CD4-positive, alpha-beta T cell treated with Interleukin-4 for 1 hour (primary cell): ENCODE results near the gene LRRC37B.
"Not testable (repeated sequence)": the region's sequence is repeated elsewhere in the genome, so short reads cannot be mapped to it uniquely, and the experiment has no call there.

Source experiments
- DNase-seq, 2 donors: peaks; one replicate each; pipeline ENCODE4 v3.0.0-alpha.2; 2020 to 2022

The LRRC37B gene

GRCh38 chr17:32006957-32007462 lies at the start of gene LRRC37B:
Gene LRRC37B (plus strand): TSS chr17:32007383. CDS start chr17:32021393, 14,010 bp downstream.
- DNase-seq: peak; percentile 89 to 90

GRCh38 chr17:31964131-31964530 lies 43.1 kb upstream of the LRRC37B start:
- DNase-seq: not testable (repeated sequence)

GRCh38 chr17:31967648-31968047 lies 39.5 kb upstream of the LRRC37B start:
- no peak for DNase-seq

GRCh38 chr17:31970416-31970815 lies 36.8 kb upstream of the LRRC37B start:
- DNase-seq: not testable (repeated sequence)

DNA sequence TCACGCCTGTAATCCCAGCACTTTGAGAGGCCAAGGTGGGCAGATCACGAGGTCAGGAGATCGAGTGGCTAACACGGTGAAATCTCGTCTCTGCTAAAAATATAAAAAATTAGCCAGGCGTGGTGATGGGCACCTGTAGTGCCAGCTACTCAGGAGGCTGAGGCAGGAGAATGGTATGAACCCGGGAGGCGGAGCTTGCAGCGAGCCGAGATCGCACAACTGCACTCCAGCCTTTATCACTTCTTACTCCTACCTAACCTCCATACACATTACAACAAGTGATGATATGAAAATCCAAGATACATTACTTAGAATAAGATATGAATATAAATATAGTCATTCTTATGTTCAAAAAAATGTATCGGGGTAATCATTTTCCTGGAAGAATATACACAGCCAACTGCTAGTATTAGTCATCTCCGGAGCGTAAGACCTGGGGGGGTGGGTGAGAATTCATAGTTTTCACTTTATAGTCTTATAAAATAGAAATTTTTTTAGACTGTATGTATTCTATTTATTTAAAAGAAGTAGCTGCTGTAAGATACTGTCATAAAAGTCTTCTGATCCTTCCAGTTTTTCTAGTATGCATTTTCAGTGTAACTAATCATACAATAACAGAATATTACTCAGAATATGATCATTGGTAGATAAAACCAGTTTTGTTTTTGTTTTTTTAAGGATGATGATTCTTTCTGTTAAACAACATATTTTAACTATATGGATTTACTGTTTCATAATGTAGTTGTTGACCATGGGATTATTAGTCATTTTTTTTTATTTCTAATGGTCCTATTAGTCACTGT lies 32.7 kb upstream of the LRRC37B start:
- not testable (repeated sequence) for DNase-seq

- DNase-seq: not testable (repeated sequence)
Observed at GRCh38 chr17:31975391-31975790, 31.8 kb upstream of the LRRC37B start.

- DNase-seq: not testable (repeated sequence)
Observed at GRCh38 chr17:31991821-31992220, 15.4 kb upstream of the LRRC37B start.

DNA sequence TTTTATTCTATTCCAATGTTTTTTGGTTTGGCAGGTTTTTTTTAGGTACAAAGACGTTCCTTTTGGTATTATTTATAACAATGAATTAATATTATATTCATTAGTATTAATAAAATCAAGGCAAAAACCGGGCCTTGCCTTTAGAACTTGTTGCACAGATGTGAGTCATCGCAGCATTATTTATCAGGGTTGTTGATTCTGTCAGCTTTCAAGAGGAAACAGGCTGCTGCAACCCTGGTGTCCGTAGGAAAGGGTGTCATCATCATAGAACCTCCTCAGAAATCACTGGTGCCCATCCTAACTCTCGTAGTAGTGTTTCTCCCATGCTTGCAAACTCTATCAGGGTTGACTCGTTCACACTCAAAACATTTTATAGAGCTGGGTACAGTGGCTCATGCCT lies 10.2 kb upstream of the LRRC37B start:
- no peak for DNase-seq

GRCh38 chr17:32007463-32008298 lies 498 bp downstream of the LRRC37B start:
- DNase-seq: peak; percentile 22 to 38

- DNase-seq: no peak
Observed at GRCh38 chr17:32009262-32009542, 2.0 kb downstream of the LRRC37B start.

DNA sequence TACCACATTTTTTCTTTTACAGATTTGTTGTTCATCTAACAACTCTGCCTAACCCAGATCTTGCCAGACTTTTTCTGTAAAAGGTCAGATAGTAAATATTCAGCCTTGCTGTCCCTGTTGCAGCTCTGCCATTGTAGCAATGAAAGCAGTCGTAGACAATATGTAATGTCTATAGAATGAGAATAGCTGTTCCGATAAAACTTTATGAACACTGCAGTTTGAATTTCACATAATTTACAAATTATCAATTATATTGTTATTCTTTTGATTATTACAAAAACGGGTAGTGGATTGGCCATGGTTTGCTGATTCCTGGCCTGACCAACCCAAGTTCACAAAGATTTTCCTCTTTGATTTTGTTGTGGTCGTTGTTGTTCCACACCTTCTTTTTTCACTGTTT lies 2.9 kb downstream of the LRRC37B start:
- DNase-seq: no peak

DNA sequence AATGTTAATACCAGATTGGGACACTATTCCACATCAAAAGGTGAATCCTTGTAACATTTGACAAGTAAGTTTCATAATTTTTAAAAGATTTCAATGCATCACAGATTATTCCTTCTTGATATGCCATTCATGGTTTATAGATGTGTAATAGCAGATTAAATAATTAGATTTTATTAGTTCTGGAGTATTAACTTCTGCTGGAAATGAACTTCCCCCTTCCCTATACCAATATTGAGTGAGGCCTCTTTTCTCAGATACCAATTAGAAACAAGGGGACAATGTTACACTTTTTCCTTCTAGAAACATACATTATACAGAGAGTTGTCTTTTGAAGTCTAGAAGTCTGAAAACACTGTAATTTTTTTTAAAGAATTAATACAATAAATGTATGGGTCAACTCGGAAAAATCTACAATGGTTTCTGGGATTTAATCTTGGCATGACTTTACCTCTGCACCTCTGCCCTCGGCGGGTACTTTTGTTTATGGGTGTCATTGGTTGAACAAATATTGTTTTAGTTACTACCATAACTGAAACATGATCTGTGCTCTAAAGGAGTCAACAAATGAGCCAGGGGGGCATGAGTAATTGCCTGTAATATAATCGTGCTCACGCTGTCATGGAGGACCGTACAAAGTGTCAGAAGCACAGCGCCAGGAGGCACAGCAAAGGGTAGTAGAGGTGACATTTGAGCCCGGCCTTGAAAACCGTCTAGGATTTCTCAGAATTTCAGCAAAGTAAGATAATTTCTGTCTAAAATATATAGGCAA lies 8.2 kb downstream of the LRRC37B start:
- no peak for DNase-seq

- peak in 1 of 2 donors; percentile 19 for DNase-seq
Observed at GRCh38 chr17:32016231-32016630, 9.0 kb downstream of the LRRC37B start.

DNA sequence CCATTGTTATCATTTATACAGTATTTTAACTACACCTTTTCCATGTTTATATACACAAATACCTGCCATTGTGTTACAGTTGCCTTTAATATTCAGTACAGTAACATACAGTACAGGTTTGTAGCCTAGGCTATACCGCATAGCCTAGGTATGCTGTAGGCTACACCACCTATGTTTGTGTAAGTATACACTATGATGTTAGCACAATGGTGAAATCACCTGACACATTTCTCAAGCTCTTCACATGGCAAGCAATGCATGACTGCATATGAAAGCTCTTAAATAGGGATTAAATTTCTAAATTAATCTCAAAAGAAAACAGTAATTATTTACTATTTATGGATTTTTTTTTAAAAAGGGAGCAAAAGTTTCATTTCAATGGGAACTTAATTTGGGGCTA lies 12.0 kb downstream of the LRRC37B start:
- no peak for DNase-seq

GRCh38 chr17:32020943-32021614 lies 13.9 kb downstream of the LRRC37B start:
- DNase-seq: no peak

GRCh38 chr17:32021615-32021955 lies 14.4 kb downstream of the LRRC37B start:
- DNase-seq: no peak

DNA sequence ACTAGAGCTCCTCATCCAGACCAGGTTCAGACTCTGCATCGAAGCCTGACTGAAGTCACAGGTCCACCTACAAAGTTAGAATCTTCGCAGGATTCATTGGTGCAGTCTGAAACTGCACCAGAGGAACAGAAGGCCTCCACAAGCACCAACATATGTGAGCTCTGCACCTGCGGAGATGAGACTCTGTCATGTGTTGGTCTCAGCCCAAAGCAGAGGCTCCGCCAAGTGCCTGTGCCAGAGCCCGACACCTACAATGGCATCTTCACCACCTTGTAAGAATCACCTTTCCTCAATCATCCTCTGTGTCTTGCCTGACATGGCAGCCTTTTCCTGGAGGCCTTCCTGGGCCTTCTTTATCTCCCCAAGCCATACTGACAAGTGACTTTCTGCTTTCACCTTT lies 15.4 kb downstream of the LRRC37B start:
- not testable (repeated sequence) for DNase-seq

DNA sequence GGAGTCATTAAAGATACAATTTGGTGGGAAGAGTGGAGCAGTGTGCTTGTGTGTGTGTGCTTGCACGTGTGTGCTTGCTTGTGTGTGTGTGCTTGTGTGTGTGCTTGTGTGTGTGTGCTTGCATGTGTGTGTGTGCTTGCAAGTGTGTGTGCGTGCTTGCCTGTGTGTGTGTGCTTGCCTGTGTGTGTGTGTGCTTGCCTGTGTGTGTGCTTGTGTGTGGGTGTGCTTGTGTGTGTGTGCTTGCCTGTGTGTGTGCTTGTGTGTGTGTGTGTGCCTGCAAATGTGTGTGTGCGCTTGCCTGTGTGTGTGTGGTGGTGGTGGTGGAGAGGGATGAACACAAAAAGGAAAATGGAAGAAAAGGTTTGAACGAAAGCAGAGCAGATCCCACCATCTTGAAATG lies 20.1 kb downstream of the LRRC37B start:
- not testable (repeated sequence) for DNase-seq

- no peak for DNase-seq
Observed at GRCh38 chr17:32033223-32033622, 26.0 kb downstream of the LRRC37B start.

DNA sequence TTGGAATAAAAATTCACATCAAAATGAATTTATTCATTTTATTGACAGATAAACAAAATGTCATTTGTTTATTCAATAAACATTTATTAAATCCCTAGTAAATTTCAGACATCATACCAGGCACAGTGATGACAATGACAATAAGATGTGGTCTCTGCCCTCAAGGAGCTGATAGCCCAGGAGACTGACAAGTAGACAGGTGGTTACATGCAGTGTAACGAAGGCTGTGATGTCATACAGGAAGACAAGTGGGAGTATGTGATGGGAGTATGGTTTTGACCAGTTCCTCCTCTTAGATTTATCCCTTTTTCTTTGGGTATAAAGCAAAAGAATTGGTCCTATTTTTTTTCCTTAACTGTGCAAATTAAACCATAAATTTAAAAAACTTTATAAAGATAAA lies 26.6 kb downstream of the LRRC37B start:
- not testable (repeated sequence) for DNase-seq

DNA sequence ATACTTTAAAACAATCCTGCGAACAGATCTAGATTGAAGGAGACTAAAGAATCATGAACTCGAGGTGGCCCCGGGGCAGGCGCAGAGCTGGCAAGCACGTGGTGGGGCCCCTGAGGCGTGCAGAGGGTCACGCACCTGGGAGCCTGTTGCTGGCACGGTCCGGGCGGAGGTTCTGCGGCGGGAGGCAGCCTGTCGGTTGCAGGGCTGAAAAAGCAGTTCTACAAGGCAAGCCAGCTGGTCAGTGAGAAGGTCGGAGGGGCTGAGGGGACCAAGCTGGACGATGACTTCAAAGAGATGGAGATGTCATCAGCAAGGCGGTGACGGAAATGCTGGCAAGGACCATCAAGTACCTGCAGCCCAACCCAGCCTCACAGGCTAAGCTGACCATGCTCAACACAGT lies 33.1 kb downstream of the LRRC37B start:
- not testable (repeated sequence) for DNase-seq

GRCh38 chr17:32041306-32041875 lies 34.2 kb downstream of the LRRC37B start:
- DNase-seq: not testable (repeated sequence)
